HepG2 (cell line): Measurements from ENCODE around the gene CHMP4B. TPM values are rescaled to one million over a fixed set of nuclear protein-coding genes. Genes with fewer than 3 reads are reported as not detected.

Experiments
- ARNT2 ChIP-seq: sonication (generic); formaldehyde crosslinking; IDR thresholded peaks from 2 replicates; pipeline ENCODE4 v1.8.0; 2022; ENCODE audit warnings: mild to moderate bottlenecking, low read depth, missing genetic modification reagents, moderate library complexity
- ATF5 ChIP-seq: sonication (generic); formaldehyde crosslinking; IDR thresholded peaks from 2 replicates; pipeline ENCODE4 v1.4.0; 2020; ENCODE audit warnings: mild to moderate bottlenecking, low read depth, missing genetic modification reagents
- FIP1L1 ChIP-seq: fragments of 200-400 bp; formaldehyde crosslinking; IDR thresholded peaks from 2 replicates; pipeline ENCODE4 v1.6.1; 2018; ENCODE audit warnings: low read depth, mild to moderate bottlenecking, low read length, moderate library complexity, borderline replicate concordance; ENCODE audit not compliant: insufficient read depth
- FOXP1 ChIP-seq, 2 experiments: fragments of 450-650 bp in 1 of 2; IDR thresholded peaks; 2 replicates each; pipeline ENCODE4 v1.6.1; 2017 to 2018; ENCODE audit warnings: antibody characterized with exemption in 1 of 2
- HDAC1 ChIP-seq: sonication (generic); formaldehyde crosslinking; IDR thresholded peaks from 2 replicates; pipeline ENCODE4 v1.5.1; 2020; ENCODE audit warnings: mild to moderate bottlenecking, missing genetic modification reagents
- MATR3 ChIP-seq: sonication (generic); formaldehyde crosslinking; IDR thresholded peaks from 2 replicates; pipeline ENCODE4 v1.4.0; 2020; ENCODE audit warnings: missing genetic modification reagents
- NBN ChIP-seq: fragments of 450-650 bp; conservative IDR thresholded peaks from 2 replicates; pipeline ENCODE4 v1.6.1; 2017
- NCOA2 ChIP-seq: sonication (generic); formaldehyde crosslinking; IDR thresholded peaks from 2 replicates; pipeline ENCODE4 v1.8.0; 2022; ENCODE audit warnings: inconsistent platforms
- NFYB ChIP-seq: sonication (generic); formaldehyde crosslinking; IDR thresholded peaks from 2 replicates; pipeline ENCODE4 v1.4.0; 2020; ENCODE audit warnings: missing genetic modification reagents
- PBX3 ChIP-seq: sonication (generic); formaldehyde crosslinking; IDR thresholded peaks from 2 replicates; pipeline ENCODE4 v1.8.1; 2023; ENCODE audit warnings: missing genetic modification reagents, inconsistent platforms, borderline replicate concordance
- RERE ChIP-seq: IDR thresholded peaks from 2 replicates; pipeline ENCODE4 v1.6.1; 2016; ENCODE audit warnings: low read depth, missing genetic modification reagents, missing compliant biosample characterization
- SMYD3 ChIP-seq: sonication (generic); formaldehyde crosslinking; IDR thresholded peaks from 2 replicates; pipeline ENCODE4 v1.8.1; 2023; ENCODE audit warnings: mild to moderate bottlenecking, missing genetic modification reagents
- TRIM24 ChIP-seq: sonication (generic); formaldehyde crosslinking; IDR thresholded peaks from 2 replicates; pipeline ENCODE4 v1.8.0; 2022; ENCODE audit warnings: mild to moderate bottlenecking, missing genetic modification reagents
- ZBTB2 ChIP-seq: sonication (generic); formaldehyde crosslinking; IDR thresholded peaks from 2 replicates; pipeline ENCODE4 v1.8.0; 2022; ENCODE audit warnings: low read depth, missing genetic modification reagents
- ZNF232 ChIP-seq: sonication (generic); formaldehyde crosslinking; IDR thresholded peaks from 2 replicates; pipeline ENCODE4 v1.4.0; 2020; ENCODE audit warnings: missing genetic modification reagents, borderline replicate concordance
- ZNF44 ChIP-seq: sonication (generic); formaldehyde crosslinking; IDR thresholded peaks from 2 replicates; pipeline ENCODE4 v1.5.1; 2020; ENCODE audit warnings: mild to moderate bottlenecking, missing genetic modification reagents
- ZNF672 ChIP-seq: sonication (generic); formaldehyde crosslinking; IDR thresholded peaks from 2 replicates; pipeline ENCODE4 v1.8.1; 2022; ENCODE audit warnings: missing genetic modification reagents
- ZNF674 ChIP-seq: sonication (generic); formaldehyde crosslinking; IDR thresholded peaks from 2 replicates; pipeline ENCODE4 v1.5.0; 2020; ENCODE audit warnings: low read depth, mild to moderate bottlenecking, missing genetic modification reagents
- ZNF737 ChIP-seq: sonication (generic); formaldehyde crosslinking; IDR thresholded peaks from 2 replicates; pipeline ENCODE4 v1.5.0; 2020; ENCODE audit warnings: missing genetic modification reagents, mild to moderate bottlenecking, borderline replicate concordance
- ZNF839 ChIP-seq: sonication (generic); formaldehyde crosslinking; IDR thresholded peaks from 2 replicates; pipeline ENCODE4 v1.4.0; 2020; ENCODE audit warnings: missing genetic modification reagents, mild to moderate bottlenecking, borderline replicate concordance
- polyA plus RNA-seq, 8 experiments: library from polyadenylated mRNA; depleted of rRNA in 3 of 8; stranded (reverse) in 7 of 8; unstranded in 1 of 8; fragments of >200 nt; fragmentation: Illumina TruSeq in 4 of 8; extraction: Trizol in 4 of 8; gene quantifications; 2 replicates each; pipeline versions ENCODE4 v1.2.1 to v1.2.3, GENCODE V29; 2011 to 2016; ENCODE audit warnings: low read depth in 4 of 8, missing spikeins in 1 of 8, mixed read lengths in 1 of 8; ENCODE audit not compliant: insufficient read depth in 1 of 8
- total RNA-seq, 5 experiments: library from RNA; depleted of rRNA; stranded (reverse); fragments of >200 nt; fragmentation: Illumina TruSeq; extraction: Trizol; gene quantifications; 2 replicates each; pipeline ENCODE4 v1.2.3, GENCODE V29; 2016; ENCODE audit warnings: low read depth in 1 of 5

The CHMP4B gene
- total and polyA plus RNA-seq, 2 of the 13 experiments (the other 11 are each of a cell fraction or from before 2014, with no cell fraction given), result 40.1 to 45.6 TPM

- TF ChIP-seq PBX3 (CRISPR knock-in tag), result no peak
- no peak for TF ChIP-seq TRIM24 (CRISPR knock-in tag)
- TF ChIP-seq NCOA2 (CRISPR knock-in tag), result no peak
- TF ChIP-seq NBN, result no peak
- TF ChIP-seq FIP1L1, result no peak
- peak; percentile 20; the same call in 1 of the 2 replicates for TF ChIP-seq HDAC1 (CRISPR knock-in tag)
- no peak; the same call in 1 of the 2 replicates for TF ChIP-seq ATF5 (CRISPR knock-in tag)
- no peak for TF ChIP-seq RERE
- no peak for TF ChIP-seq SMYD3 (CRISPR knock-in tag)
- no peak for TF ChIP-seq FOXP1 (IDR thresholded peaks at IDR 0.05)
- TF ChIP-seq FOXP1 (CRISPR knock-in tag; IDR thresholded peaks at IDR 0.05), result no peak
- no peak for TF ChIP-seq MATR3 (CRISPR knock-in tag)
- TF ChIP-seq ZNF232 (CRISPR knock-in tag), result no peak
- no peak for TF ChIP-seq NFYB (CRISPR knock-in tag)
- no peak for TF ChIP-seq ZNF674 (CRISPR knock-in tag)
- no peak for TF ChIP-seq ZNF737
- TF ChIP-seq ARNT2 (CRISPR knock-in tag), result no peak
- TF ChIP-seq ZNF839 (CRISPR knock-in tag), result no peak; the same call in 1 of the 2 replicates
- TF ChIP-seq ZNF44, result 0 out of 2 replicates have a peak, but pooled peaks have one; percentile 39
- TF ChIP-seq ZNF672, result no peak
- TF ChIP-seq ZBTB2 (CRISPR knock-in tag), result no peak
Observed at GRCh38 chr20:33862709-33863403, 51.7 kb downstream of the CHMP4B start (continued).
